Esophagus muscularis mucosa (tissue), 4 donors: Measurements from ENCODE around the gene WDFY3. TPM values are rescaled to one million over a fixed set of nuclear protein-coding genes. Genes with fewer than 3 reads are reported as not detected.

Experiments used
- DNase-seq: peaks from one replicate; pipeline ENCODE4 v3.0.0-alpha.2; 2017; ENCODE audit errors: extremely low spot score
- H3K27ac ChIP-seq, 4 donors: fragments of 200-600 bp; sonication (generic); replicated peaks in 1 of 4; 1 replicate in 3 of 4; 2 replicates in 1 of 4; pipeline ENCODE4 v1.5.1; 2016 to 2019; ENCODE audit warnings: mild to moderate bottlenecking in 1 of 4
- H3K27me3 ChIP-seq, 4 donors: fragments of 200-600 bp; sonication (generic); one replicate each; pipeline versions ENCODE4 v1.5.1 to v1.6.0; 2016 to 2019
- H3K36me3 ChIP-seq, 4 donors: fragments of 200-600 bp; sonication (generic); one replicate each; pipeline ENCODE4 v1.5.1; 2016 to 2019
- H3K4me1 ChIP-seq, 4 donors: fragments of 200-600 bp; sonication (generic); one replicate each; pipeline ENCODE4 v1.5.1; 2016 to 2019
- H3K4me3 ChIP-seq, 4 donors: fragments of 200-600 bp; sonication (generic); 1 replicate in 2 of 4; 2 replicates in 2 of 4; pipeline ENCODE4 v1.5.1; 2016 to 2019; ENCODE audit warnings: mild to moderate bottlenecking in 4 of 4, moderate library complexity in 1 of 4
- H3K9me3 ChIP-seq, 4 donors: fragments of 200-600 bp; sonication (generic); 1 replicate in 3 of 4; 2 replicates in 1 of 4; pipeline ENCODE4 v1.5.1; 2016 to 2019
- EP300 ChIP-seq: sonication (generic); formaldehyde crosslinking; IDR thresholded peaks from one replicate; pipeline ENCODE4 v1.6.1; 2017; ENCODE audit warnings: antibody characterized with exemption
- POLR2A ChIP-seq: fragments of 450-650 bp; IDR thresholded peaks from one replicate; pipeline ENCODE4 v1.6.1; 2017; ENCODE audit warnings: antibody characterized with exemption, moderate library complexity, mild to moderate bottlenecking, low read depth
- POLR2AphosphoS5 ChIP-seq, 2 donors: sonication (generic); formaldehyde crosslinking; IDR thresholded peaks; one replicate each; pipeline ENCODE4 v1.6.1; 2017; ENCODE audit warnings: antibody characterized with exemption in 2 of 2
- WGBS: methylation state at CpG from one replicate; pipeline ENCODE4 v1.1.5; 2018; 5-methylcytosine and 5-hydroxymethylcytosine counted together
- intact Hi-C: fragments of 100-400 bp; cut with DNase I; formaldehyde crosslinking; loops from one replicate; pipeline ENCODE4 v1.15.1; 2023
- total RNA-seq, 4 donors: library from RNA; depleted of rRNA; stranded (reverse); fragments of >200 nt; gene quantifications; one replicate each; pipeline versions ENCODE4 v1.1.0 to v1.2.1, GENCODE V29; 2016
- TF ChIP-seq, protein P1 (sequence below), 3 experiments: fragments of 200-600 bp in 2 of 3; fragments of 450-650 bp in 1 of 3; sonication (generic) in 2 of 3; IDR thresholded peaks; one replicate each; pipeline ENCODE4 v1.5.1; 2017 to 2019; ENCODE audit warnings: antibody characterized with exemption in 3 of 3, mild to moderate bottlenecking in 2 of 3, moderate library complexity in 1 of 3

WDFY3 gene
- total RNA-seq, 4 donors from 2014 or later: 73.1 to 103 (median 100.0) TPM

- intact Hi-C loops: no loop called here
- no peak overlapping the region for H3K4me3 ChIP-seq
- 62% methylated on average over 3 of the region's 3 CpGs for WGBS
Measured at GRCh38 chr4:84937381-84937977, 29.0 kb downstream of the WDFY3 start.

GRCh38 chr4:84936123-84936522 is 30.4 kb downstream of the WDFY3 start:
- no peaks in the 10 kb centered on the region for H3K27me3 ChIP-seq
- TF ChIP-seq EP300 (no peak), POLR2A (no peak), POLR2AphosphoS5 (IDR thresholded peaks at IDR 0.05) (no peak)
- TF ChIP-seq, protein P1, sequence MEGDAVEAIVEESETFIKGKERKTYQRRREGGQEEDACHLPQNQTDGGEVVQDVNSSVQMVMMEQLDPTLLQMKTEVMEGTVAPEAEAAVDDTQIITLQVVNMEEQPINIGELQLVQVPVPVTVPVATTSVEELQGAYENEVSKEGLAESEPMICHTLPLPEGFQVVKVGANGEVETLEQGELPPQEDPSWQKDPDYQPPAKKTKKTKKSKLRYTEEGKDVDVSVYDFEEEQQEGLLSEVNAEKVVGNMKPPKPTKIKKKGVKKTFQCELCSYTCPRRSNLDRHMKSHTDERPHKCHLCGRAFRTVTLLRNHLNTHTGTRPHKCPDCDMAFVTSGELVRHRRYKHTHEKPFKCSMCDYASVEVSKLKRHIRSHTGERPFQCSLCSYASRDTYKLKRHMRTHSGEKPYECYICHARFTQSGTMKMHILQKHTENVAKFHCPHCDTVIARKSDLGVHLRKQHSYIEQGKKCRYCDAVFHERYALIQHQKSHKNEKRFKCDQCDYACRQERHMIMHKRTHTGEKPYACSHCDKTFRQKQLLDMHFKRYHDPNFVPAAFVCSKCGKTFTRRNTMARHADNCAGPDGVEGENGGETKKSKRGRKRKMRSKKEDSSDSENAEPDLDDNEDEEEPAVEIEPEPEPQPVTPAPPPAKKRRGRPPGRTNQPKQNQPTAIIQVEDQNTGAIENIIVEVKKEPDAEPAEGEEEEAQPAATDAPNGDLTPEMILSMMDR (IDR thresholded peaks at IDR 0.05): no peak
- H3K9me3 ChIP-seq: peaks cover 0 to 10% (median 7%) of the 10 kb centered on the region in 4 donors
- peaks cover 0 to 4% (median 2%) of the 10 kb centered on the region in 4 donors for H3K36me3 ChIP-seq
- WGBS: 96% methylated on average over 2 of the region's 2 CpGs
- peaks cover 35 to 43% (median 39%) of the 10 kb centered on the region in 4 donors for H3K4me1 ChIP-seq
- no peak overlapping the region for H3K4me3 ChIP-seq
- no peak for DNase-seq
- intact Hi-C loops: no loop called here
- no peak overlapping the region for H3K27ac ChIP-seq

More at GRCh38 chr4:84937381-84937977, 29.0 kb downstream of the WDFY3 start:
- TF ChIP-seq, protein P1 (IDR thresholded peaks at IDR 0.05): no peak
- no peak for TF ChIP-seq POLR2A
- no peak for TF ChIP-seq POLR2AphosphoS5 (IDR thresholded peaks at IDR 0.05)
- no peak for TF ChIP-seq EP300
- H3K36me3 ChIP-seq: no peaks in the 10 kb centered on the region
- H3K9me3 ChIP-seq: peaks cover 0 to 19% (median 14%) of the 10 kb centered on the region in 4 donors
- DNase-seq: no peak
- H3K27me3 ChIP-seq: no peaks in the 10 kb centered on the region
- peak overlapping the region; percentile 36 to 60 (median 44) for H3K27ac ChIP-seq
- peaks cover 28 to 38% (median 35%) of the 10 kb centered on the region in 4 donors for H3K4me1 ChIP-seq

DNA sequence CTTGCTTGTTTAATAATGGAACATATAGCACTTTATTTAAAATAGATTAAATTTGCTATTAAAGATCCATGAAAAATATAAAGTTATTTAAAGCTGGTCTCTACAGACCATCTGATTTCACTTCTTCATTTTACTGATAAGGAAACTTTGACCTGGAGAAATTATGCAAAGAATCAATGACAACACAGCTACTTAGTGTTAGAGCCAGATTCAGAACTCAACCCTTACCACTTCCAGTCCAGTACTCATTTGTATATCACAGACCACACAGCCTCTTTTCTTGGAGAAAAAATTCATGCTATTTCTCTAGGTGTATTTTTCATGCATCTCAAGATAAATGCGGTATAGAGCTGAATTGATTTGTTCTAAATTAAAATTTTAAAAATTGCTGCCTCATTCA is 34.0 kb downstream of the WDFY3 start:
- H3K4me1 ChIP-seq: peaks cover 14 to 26% (median 19%) of the 10 kb centered on the region in 4 donors
- no peaks in the 10 kb centered on the region for H3K9me3 ChIP-seq
- no peak overlapping the region for H3K4me3 ChIP-seq
- TF ChIP-seq POLR2A (no peak), POLR2AphosphoS5 (IDR thresholded peaks at IDR 0.05) (no peak), EP300 (no peak)
- TF ChIP-seq, protein P1 (IDR thresholded peaks at IDR 0.05): no peak
- H3K27ac ChIP-seq: no peak overlapping the region
- peaks cover 0 to 23% (median 5%) of the 10 kb centered on the region in 4 donors for H3K36me3 ChIP-seq
- DNase-seq: no peak
- intact Hi-C loops: no loop called here
- 97% methylated on average over 1 of the region's 1 CpG for WGBS
- no peaks in the 10 kb centered on the region for H3K27me3 ChIP-seq

DNA sequence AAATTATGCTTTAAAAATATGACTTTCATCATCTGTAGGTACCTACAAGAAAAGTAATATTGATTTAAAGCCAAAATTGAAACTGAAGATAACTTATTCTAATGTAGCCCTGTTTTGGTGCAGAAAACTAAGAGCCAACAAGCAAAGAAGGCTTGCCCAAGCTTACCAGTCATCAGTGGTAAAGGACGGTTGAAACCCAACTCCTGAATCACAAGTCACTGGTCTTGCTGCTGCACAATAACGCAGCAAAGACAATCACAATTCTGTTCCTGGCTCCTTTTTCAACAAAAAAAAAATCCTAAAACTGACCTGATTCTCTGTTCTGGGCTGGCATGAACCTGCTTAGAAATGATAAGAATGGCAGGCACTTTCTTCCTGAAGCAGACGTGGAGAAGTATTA is 34.5 kb downstream of the WDFY3 start:
- H3K4me1 ChIP-seq: peaks cover 8 to 21% (median 14%) of the 10 kb centered on the region in 4 donors
- intact Hi-C loops: no loop called here
- WGBS: 93% methylated on average over 3 of the region's 3 CpGs
- peaks cover 0 to 24% (median 5%) of the 10 kb centered on the region in 4 donors for H3K36me3 ChIP-seq
- H3K9me3 ChIP-seq: no peaks in the 10 kb centered on the region
- no peak for DNase-seq
- H3K27ac ChIP-seq: no peak overlapping the region
- TF ChIP-seq POLR2AphosphoS5 (IDR thresholded peaks at IDR 0.05) (no peak), POLR2A (no peak), EP300 (no peak)
- TF ChIP-seq, protein P1 (IDR thresholded peaks at IDR 0.05): no peak
- H3K4me3 ChIP-seq: no peak overlapping the region
- no peaks in the 10 kb centered on the region for H3K27me3 ChIP-seq

DNA sequence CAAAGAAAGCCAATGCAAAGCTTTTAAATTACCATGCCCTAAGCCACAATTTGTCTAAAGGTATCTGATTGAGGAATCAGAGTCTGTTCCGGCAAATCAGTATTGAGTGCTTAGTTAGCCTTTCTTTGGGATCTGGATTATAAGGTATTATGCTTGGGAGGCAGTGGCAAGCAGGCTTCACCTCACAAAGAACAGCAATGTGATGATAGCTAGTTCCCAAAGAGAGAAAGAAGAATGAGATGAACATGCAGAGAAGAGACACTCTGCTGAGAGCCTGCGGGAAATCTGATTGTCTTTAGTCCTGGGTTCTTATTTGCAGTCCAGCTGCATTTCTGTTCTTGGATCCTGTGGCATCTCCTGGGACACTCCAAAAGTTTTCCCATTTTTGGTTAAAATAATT is 35.2 kb downstream of the WDFY3 start:
- WGBS: 89% methylated on average over 2 of the region's 2 CpGs
- Histone ChIP-seq H3K27ac (no peak overlapping the region), H3K4me3 (no peak overlapping the region), H3K27me3 (no peaks in the 10 kb centered on the region), H3K9me3 (no peaks in the 10 kb centered on the region), H3K36me3 (peaks cover 0 to 24% (median 5%) of the 10 kb centered on the region in 4 donors), H3K4me1 (peaks cover 2 to 16% (median 7%) of the 10 kb centered on the region in 4 donors)
- intact Hi-C loops: no loop called here
- no peak for DNase-seq
- TF ChIP-seq POLR2AphosphoS5 (IDR thresholded peaks at IDR 0.05): no peak
- TF ChIP-seq, protein P1 (IDR thresholded peaks at IDR 0.05): no peak
- no peak for TF ChIP-seq EP300
- TF ChIP-seq POLR2A: no peak
